H1 (cell line): Measurements from ENCODE around the gene SYMPK. TPM values are rescaled to one million over a fixed set of nuclear protein-coding genes. Genes with fewer than 3 reads are reported as not detected.

Experiments used
- BCL11A ChIP-seq, 2 experiments: IDR thresholded peaks; one replicate each; pipeline ENCODE4 v1.6.1; 2011; ENCODE audit warnings: low read depth in 2 of 2, low read length in 2 of 2, mild to moderate bottlenecking in 2 of 2
- CTBP2 ChIP-seq: IDR thresholded peaks from 2 replicates; pipeline ENCODE4 v1.7.0; 2011; ENCODE audit warnings: borderline replicate concordance, mild to moderate bottlenecking, moderate library complexity, mixed read lengths, low read length; ENCODE audit not compliant: insufficient read depth, insufficient read length
- NRF1 ChIP-seq: IDR thresholded peaks from 2 replicates; pipeline ENCODE4 v1.6.1; 2011; ENCODE audit warnings: mild to moderate bottlenecking, low read depth, low read length, improper control_type of control experiment
- RXRA ChIP-seq: IDR thresholded peaks from 2 replicates; pipeline ENCODE4 v1.6.1; 2011; ENCODE audit warnings: low read depth, mild to moderate bottlenecking, low read length, moderate library complexity; ENCODE audit not compliant: insufficient read depth
- SIRT6 ChIP-seq: IDR thresholded peaks from one replicate; pipeline ENCODE4 v1.7.1; 2012; ENCODE audit warnings: low read length, inconsistent platforms
- TCF12 ChIP-seq: IDR thresholded peaks from 2 replicates; pipeline ENCODE4 v1.6.1; 2011; ENCODE audit warnings: low read depth, mild to moderate bottlenecking, low read length
- polyA plus RNA-seq, 7 experiments: library from polyadenylated mRNA; depleted of rRNA in 3 of 7; stranded (reverse) in 5 of 7; unstranded in 2 of 7; fragments of >200 nt in 5 of 7; fragments of 200-250 nt in 2 of 7; gene quantifications; 1 replicate in 5 of 7; 2 replicates in 1 of 7; 4 replicates in 1 of 7; pipeline versions ENCODE4 v1.2.1 to v1.2.3, GENCODE V29; 2011 to 2013; ENCODE audit warnings: missing spikeins in 2 of 7, mixed read lengths in 2 of 7
- total RNA-seq: library from RNA; stranded (reverse); fragmentation: NEBNext Ultra II Directional; extraction: Animal tissue kit (Norgen Biotek cat#: 25700); gene quantifications from 2 replicates; pipeline ENCODE4 v1.2.1, GENCODE V29; 2021

The SYMPK gene
- total and polyA plus RNA-seq, 2 of the 8 experiments (the other 6 are each of a cell fraction or from before 2014, with no cell fraction given) = 93.6 to 99.5 TPM

- TF ChIP-seq NRF1 (no peak), RXRA (no peak), BCL11A (IDR thresholded peaks at IDR 0.05; ENCODE audit: low read depth in 2 of 2, low read length in 2 of 2) (no peak), SIRT6 (no peak), CTBP2 (no peak), TCF12 (no peak)
- TF ChIP-seq, all 59 proteins: peak for 0
Measured at GRCh38 chr19:45866400-45867176, 3.6 kb upstream of the SYMPK start (continued).
